ENCODE data around the gene MIB2.
A peak's percentile ranks its signal among the peaks of the same experiment; 100 is the strongest.

The MIB2 gene

DNA sequence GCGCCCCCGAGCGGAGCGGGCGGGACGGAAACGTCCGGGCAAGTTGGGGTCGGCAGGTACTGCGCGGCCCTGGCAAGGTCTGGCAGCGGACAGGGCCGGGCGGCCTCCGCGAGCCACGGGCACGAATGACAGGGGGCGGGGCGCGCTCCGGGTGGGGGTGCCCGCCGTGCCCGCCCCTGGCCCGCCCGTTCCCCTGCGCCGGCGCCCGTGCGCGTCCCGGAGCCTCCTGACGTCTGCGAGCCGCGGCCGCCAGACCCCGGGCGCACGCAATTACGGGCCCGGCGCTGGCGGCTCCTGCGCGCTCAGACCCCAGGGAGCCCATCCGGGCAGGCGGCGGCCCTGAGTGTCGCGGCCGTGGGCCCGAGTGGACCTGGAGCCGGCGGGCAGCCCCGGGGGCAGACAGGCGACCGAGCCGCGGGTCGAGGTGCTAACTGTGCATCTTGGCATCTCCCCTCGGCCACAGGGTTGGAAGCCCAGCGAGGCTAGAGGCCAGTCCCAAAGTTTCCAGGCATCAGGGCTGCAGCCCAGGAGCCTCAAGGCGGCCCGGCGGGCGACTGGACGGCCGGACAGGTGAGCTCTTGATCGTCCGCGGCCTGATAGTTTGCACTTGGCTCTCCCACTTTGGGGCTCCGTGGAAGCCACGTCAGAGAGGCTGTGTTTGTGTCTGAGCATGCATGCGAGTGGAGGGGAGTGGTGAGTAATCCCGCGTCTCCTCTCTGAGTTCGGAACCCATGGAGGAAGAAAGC, 918 bp downstream of the MIB2 start:
- DNase-seq, result no peak

DNA sequence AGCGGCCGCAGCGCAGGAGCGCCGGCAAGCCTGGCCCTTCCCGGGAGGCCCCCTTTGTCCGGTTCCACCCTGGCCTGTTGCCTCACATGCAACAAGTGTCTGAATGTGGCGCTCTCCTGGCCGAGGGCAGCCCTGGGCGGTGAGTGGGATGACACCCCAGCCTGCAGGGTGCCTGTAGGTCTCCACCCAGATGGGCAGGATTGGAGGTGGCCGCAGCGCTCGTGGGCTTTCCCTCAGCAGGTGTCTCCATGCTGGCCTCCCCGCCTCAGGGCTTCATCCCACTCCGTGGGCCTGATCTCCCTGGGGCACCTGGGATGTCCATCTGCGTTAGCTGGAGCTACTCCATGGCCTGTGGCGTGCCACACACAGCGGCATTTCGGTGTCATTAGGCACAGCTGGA, 1.5 kb downstream of the MIB2 start:
- peak; percentile 49 for DNase-seq

DNA sequence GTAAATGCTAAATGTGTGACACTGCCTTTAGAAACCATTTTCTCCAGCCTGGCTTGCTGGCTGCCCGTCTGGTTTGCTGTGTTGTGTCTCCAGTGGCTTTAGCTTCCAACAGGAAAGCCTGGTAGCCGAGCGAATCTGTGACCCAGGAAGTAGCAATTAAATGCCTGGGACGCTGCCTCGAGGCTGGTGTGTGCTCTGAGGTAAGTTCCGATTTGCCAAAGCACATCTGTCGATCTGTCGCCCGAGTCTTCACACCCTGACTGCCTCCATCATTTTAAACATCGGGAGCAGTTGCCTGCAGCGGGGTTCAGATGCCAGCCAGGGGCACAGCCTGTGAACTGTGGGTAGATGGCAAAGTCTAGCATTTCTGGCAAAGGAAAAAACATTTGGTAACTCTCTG, 2.2 kb downstream of the MIB2 start:
- no peak for DNase-seq

DNA sequence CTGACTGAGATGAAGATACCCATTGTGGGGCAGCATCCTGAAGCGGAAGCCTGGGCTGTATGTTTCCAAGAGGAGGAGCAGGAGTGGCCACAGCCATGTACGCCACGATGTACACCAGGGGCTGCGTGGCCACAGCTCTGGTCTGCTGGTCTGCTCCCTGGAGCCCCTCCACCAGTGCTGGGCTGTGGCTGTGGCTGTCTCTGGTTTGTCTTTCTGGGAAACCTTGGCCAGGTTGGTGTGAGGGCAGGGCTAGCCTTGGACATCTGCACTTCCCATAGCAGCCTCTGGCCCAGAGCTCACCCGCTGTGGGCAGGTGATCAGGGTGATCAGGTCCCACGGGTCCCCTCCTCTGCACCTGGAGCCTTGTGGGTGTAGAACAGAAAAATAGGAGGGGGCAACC, 2.6 kb downstream of the MIB2 start:
- no peak for DNase-seq

DNA sequence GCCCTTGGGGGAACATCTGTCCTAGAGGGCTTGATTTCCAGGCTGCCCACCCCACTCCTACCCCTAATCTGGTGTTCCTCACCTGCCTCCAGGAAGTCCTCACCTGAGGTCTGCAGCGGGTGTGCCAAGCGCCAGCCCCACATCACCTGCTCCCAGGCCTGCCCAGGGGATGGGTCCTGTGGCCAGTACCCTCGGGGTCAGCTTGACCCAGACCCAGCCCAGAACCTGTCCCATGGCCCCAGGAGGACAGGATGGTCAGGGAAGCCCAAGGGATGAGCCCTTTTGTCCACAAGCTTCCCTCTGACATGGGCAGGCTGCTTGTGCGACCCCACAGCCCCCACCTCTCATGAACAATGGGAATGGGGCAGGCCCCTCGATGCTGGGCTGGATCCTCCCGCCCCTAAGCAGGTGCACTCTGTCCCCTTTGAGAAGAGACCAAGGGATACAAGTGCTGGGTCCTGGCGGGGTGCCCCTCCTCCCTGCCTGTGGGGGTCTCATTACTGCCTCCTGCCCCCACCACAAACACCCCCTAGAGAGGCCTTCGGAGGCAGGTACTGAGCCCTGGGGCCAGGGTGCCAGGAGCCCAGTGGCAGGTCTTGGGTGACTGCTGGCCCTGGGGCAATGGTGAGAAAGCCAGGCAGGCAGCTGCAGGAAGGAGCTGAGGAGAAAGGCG, 3.2 kb downstream of the MIB2 start:
- no peak for DNase-seq

DNA sequence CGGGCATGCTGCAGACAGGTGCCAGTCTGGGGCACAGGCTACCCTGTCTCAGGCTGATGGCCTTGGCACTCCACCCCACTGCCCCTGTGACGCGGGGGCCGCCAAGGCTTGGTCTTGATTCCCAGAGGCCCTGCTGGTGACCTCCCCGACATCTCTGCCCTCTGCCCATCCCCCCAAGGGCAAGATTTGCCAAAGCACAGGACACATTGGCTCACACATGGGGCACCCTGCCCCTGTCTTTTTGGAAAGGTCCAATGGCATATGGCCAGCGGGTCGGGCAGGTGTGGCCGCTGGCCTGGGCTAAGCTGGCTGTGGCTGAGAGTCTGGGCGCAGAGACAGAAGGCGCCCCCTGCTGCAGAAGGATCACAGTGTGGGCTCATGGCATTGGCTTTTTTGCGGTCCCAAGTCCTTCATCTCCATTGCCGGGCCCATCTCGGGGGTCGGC, 4.6 kb downstream of the MIB2 start:
- DNase-seq, result peak; percentile 85

DNA sequence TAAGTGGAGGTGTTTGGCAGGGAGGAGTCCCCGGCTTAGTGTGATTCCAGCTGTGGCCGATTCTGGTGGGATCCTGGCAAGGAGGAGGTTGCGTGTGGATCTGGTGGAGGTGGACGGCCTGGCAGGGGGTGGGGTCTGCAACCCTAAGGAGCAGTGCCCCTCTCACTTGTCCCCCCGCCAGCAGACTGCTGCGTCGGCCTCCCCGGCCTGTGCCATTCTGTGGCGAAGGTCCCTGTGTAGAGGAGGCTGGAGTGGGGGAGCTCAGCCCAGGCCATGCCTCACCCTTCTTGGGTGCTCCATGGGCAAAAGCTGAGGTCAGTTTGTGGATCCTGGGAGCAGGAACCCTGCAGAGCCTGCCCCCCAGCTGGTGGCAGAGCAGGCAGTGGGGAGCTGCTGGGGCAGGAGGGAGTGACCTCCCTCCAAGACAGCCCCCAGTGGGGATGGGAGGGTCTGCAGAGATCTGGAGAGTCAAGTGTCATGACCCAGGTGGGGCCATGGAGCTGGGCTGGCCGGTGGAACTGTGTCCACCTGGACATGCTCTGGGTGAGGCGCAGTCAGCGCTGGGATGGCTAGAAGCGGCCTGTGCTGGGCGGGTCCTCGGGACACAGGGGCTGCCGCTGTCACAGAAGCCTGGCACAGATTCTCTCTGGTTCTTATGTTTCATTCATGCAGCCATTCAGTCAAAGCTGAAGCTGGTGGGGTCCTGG, 5.3 kb downstream of the MIB2 start:
- no peak for DNase-seq

DNA sequence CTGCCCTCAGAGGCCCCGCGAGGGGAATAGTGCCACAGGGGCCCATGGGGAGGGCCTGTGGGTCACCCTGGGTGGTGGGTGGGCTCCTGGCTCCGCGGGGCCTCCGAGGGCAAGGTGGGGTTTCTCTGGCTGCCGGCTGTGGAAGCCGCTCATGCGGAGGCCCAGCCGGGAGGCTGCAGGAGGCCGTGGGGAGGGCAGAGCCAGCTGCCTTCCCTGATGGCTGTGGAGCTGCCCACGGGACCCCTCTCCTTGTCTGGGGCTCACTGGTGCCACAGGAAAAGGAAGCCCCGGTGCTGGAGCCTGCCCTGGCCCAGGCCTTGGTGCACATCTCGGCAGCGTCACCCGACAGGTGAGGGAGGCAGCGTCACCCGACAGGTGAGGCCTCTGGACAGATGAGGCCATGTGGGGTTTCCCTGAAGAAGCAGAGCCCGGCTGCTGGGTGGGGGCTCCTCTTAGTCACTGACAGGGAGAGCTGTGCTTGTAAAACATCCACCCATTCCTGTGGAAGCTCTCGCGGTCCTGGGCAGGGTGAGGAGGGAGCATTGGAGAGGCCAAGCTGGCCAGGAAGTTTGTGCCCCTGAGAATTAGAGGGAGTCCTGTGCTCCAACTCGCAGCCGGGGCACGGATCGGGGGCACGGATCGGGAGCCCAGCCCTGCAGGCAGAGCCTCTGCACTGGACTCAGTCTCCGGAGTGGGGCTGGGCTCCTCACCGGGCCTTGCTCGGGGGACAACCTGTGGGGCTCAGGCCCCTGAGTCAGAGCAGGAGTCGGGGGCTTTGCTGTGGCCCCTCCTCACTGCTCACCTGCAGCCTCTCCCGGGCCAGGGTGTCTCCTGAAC, 6.1 kb downstream of the MIB2 start:
- no peak for DNase-seq

DNA sequence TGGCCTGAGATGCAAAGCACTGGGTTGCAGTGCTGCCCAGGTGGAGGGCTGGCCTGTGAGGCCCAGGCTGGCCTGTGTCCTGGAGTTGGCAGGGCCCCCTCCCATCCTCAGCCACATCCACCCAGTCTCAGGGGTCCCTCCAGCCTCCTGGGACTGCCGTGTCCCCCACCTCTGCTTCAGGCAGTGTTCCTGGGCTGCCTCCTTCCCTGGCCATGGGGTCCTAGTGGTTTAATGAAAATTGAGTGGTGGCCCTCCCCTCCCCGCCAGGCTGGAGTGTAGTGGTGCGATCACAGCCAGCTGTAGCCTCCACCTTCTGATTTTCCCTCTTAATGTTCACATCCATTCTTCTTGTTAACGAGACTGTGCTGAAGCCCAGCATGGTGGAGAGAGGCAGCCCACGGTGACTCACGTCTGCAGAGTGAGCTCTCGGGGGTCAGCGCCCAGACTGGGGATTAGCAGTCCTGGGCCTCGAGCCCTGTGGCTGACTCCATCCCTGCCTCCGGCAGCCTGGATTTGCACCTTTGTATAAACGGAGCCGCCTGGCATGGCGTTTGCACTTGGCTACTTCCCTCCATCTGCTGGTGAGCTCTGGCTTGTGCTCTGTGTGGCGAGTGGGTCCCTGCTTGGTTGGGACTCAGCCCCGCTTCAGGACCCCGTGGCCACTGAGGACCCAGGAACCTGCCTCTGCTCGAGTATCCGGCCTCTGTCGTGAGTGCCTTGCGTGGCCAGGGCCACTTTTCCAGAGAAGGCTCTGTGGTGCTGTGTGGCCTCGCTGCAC, 6.9 kb downstream of the MIB2 start:
- DNase-seq, result no peak

DNA sequence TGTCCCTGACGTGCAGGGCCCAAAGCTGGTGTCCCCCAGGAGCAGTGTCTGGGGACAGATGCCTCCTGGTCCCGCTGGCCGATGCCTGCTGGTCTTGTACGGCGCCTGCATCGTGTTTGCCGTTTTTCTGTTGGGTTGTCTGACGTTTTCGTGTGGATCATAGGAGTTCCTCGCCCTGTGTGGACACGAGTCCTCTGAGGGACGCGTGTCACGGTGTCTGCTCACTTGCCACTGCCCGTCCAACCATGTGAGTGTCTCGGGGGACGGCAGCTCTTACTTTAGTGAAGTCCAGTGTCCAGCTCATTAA, 7.4 kb downstream of the MIB2 start:
- no peak for DNase-seq

DNA sequence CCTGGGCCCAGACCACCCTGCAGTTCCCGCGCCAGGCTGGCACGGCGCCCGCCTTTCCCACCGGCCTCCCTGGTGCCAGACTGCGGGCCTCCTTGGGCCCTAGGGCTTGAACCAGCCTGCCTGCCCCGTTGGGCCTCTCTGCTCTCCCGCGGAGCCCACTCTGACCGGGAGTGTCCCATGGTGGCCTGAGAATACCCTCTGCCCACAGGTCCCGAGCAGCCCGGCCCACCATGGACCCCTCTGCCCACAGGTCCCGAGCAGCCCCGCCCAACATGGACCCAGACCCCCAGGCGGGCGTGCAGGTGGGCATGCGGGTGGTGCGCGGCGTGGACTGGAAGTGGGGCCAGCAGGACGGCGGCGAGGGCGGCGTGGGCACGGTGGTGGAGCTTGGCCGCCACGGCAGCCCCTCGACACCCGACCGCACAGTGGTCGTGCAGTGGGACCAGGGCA, 7.9 kb downstream of the MIB2 start:
- no peak for DNase-seq

DNA sequence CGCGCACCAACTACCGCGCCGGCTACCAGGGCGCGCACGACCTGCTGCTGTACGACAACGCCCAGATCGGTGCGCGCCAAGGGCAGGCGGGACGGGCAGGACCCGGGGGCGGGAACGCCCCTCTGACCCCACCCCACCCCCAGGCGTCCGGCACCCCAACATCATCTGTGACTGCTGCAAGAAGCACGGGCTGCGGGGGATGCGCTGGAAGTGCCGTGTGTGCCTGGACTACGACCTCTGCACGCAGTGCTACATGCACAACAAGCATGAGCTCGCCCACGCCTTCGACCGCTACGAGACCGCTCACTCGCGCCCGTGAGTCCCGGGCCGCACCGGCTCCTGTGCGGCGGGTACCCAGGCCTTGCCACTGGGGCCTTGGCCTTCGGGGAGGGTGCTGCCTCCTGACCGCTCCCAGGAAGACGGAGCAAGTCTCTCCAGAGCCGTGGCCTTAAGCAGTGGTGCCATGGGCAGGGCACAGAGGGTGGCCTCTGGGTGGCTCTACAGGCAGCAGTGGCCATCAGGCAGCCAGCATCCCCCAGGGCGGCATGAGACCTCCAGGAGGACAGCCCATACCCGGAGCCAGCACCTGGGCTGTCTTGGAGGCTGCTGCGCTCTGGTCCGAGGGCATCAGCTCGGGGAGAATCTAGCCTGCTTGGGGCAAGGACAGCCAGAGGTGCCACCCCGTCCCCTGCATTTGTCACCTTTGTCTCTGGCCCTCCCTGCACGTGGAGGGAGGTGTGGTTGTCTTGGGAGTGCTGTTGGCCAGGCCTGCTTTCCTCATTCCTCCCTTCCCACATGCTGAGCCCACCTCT, 8.5 kb downstream of the MIB2 start:
- DNase-seq, result no peak

DNA sequence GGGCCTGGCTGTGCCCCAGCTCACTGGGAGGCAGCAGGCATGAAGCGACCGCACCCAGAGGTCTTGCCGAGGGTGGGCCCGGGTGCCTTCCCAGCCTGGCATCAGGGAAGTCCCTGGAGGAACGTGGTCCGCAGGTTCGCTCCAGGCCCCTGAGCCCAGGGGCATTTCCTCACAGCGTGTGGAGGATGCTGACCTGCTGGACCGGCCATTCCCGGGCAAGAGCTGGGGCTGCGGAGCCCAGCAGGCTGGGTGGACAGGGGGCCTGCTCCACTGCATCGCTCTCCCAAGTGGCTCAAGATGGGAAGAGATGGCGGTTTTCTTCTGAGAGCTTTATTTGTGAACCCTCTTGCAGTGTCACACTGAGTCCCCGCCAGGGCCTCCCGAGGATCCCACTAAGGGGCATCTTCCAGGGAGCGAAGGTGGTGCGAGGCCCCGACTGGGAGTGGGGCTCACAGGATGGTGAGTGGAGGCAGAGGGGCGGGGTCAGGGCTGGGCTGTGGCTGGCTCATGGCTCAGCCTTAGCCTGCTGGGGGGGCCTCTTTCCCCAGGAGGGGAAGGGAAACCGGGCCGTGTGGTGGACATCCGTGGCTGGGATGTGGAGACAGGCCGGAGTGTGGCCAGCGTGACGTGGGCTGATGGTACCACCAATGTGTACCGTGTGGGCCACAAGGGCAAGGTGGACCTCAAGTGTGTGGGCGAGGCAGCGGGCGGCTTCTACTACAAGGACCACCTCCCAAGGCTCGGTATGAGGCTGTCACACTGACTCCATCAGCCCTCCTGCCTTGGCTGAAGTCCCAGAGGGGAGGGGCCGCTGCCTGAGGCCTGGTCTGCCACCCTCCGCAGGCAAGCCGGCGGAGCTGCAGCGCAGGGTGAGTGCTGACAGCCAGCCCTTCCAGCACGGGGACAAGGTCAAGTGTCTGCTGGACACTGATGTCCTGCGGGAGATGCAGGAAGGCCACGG, 9.4 kb downstream of the MIB2 start:
- no peak for DNase-seq

DNA sequence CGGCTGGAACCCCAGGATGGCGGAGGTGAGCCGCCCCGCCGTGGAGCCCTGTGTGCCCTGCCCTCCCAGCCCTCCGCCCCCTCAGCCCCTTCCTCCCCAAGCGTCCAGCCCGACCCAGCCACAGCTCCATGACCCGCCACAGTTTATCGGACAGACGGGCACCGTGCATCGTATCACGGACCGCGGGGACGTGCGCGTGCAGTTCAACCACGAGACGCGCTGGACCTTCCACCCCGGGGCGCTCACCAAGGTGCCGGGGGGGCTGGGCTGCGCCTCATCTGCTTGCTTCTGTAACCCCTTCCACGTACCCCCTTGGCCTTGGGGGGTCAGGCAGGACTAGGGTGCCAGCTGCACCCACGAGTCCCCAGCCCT, 10.1 kb downstream of the MIB2 start:
- DNase-seq, result no peak

DNA sequence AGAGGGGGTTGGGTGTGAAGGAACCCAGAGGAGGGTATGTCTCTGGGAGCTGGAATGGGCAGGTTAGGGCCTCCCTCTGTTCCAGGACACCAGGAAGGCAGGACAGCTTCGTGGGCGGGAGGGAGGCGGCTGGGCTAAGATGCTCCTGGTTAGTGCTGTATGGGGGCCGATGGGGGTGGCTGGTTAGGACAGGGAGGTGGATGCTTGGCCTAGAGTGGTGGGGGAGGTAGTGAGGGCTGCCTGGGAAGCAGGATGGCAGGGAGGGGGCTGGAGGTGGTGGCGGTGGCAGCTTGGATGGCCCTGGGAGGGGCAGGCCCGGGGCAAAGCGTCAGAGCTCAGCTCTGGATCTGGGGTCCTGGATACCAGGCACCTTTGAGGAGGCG, 10.5 kb downstream of the MIB2 start:
- DNase-seq, result no peak

DNA sequence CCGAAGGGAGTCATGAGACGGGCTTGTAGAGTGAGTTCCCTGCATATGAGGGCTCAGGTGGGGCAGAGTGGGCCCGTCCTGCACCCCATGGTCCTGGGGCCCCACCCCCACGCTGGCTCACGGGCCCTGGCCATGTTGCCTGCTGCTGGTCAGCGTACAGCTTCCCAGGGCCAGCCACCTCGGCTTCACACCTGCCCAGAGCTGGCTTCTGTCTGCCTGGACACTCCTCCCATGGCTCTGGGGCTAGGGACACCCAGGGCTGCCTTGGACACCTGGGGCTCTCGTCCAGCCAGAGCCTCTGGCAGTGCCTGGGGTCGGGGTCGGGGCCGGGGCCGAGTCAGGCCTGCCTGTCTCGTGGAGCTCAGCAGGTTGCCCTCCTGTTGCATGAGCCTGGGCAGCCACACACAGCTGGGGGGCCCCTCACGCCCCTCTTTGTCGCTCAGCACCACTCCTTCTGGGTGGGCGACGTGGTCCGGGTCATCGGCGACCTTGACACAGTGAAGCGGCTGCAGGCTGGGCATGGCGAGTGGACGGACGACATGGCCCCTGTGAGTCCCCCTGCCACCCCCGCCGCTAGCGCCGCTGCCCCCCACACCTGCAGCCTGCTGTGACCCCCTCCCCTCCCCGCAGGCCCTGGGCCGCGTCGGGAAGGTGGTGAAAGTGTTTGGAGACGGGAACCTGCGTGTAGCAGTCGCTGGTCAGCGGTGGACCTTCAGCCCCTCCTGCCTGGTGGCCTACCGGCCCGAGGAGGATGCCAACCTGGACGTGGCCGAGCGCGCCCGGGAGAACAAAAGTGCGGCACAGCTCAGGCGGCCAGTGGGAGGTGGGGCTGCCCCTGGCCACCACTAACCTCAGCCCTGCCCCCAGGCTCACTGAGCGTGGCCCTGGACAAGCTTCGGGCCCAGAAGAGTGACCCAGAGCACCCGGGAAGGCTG, 11.2 kb downstream of the MIB2 start:
- DNase-seq, result no peak

DNA sequence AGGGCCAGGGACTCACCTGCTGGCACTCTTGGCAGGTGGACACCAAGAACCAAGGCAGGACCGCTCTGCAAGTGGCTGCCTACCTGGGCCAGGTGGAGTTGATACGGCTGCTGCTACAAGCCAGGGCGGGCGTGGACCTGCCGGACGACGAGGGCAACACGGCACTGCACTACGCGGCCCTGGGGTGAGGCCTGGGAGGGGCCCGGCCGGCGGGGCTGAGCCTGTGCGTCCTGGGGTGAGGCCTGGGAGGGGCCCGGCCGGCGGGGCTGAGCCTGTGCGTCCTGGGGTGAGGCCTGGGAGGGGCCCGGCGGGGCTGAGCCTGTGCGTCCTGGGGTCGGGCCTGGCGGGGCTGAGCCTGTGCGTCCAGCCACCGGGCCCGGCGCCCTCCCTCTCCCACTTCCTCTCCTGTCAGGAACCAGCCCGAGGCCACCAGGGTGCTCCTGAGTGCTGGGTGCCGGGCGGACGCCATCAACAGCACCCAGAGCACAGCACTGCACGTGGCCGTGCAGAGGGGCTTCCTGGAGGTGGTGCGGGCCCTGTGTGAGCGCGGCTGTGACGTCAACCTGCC, 12.0 kb downstream of the MIB2 start:
- no peak for DNase-seq

DNA sequence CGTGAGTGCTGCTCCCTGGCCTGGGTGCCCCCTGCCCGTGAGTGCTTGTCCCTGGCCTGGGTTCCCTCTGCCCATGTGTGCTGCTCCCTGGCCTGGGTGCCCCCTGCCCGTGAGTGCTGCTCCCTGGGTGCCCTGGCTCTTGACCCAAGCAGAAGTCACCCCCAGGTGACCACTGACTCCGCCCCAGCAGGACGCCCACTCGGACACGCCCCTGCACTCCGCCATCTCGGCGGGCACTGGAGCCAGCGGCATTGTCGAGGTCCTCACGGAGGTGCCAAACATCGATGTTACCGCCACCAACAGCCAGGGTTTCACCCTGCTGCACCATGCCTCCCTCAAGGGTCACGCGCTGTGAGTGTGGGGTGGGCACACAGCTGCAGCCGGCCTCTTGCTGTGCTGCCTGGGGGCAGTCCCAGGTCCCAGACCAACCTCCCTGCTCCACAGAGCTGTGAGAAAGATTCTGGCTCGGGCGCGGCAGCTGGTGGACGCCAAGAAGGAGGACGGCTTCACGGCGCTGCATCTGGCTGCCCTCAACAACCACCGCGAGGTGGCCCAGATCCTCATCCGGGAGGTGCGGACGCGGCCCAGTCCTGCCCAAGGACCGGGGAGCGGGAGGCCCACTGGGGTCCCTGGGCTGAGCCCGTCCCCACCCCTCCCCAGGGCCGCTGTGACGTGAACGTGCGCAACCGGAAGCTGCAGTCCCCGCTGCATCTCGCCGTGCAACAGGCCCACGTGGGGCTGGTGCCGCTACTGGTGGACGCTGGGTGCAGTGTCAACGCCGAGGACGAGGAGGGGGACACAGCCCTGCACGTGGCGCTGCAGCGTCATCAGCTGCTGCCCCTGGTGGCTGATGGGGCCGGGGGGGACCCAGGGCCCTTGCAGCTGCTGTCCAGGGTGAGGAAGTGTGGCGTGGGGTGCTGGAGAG, 12.8 kb downstream of the MIB2 start:
- no peak for DNase-seq
